ENCODE measurements around the gene MSRB1. TPM values are rescaled to one million over a fixed set of nuclear protein-coding genes. Genes with fewer than 3 reads are reported as not detected.

Gene MSRB1
- total and polyA plus RNA-seq, 2 donors (not counting 1 experiment from before 2014, with no cell fraction given) = 8.5 to 17.5 TPM

- intact Hi-C loops (cut with micrococcal nuclease) = loop anchor here (5.0 kb wide), 1 partner anchor 267 kb away; the partner anchor contains the start of gene MAPK8IP3
- POLR2A ChIA-PET = interaction anchor here (1.1 kb wide), 1 partner anchor 10 kb away, joined by 4 read pairs; the partner anchor contains the start of gene RPS2
- no peak for ATAC-seq (ENCODE audit: low read depth)
- Mint-ChIP-seq H3K27ac (no peak overlapping the region), H3K4me1 (peaks cover 21% of the 10 kb centered on the region), H3K27me3 (no peaks in the 10 kb centered on the region), H3K4me3 (peak overlapping the region; percentile 47), H3K9me3 (ENCODE audit: insufficient read depth) (no peaks in the 10 kb centered on the region)
- peaks cover 40% of the 10 kb centered on the region for H3K79me2 ChIP-seq (ENCODE audit: control insufficient read depth, insufficient read depth, low read length)
- no peak overlapping the region for H3K4me2 ChIP-seq (replicated peaks; ENCODE audit: low read depth, low read length, poor library complexity, severe bottlenecking)
- H3K9me3 ChIP-seq (ENCODE audit: control extremely low read depth in 1 of 3, control insufficient read depth in 2 of 3, insufficient read depth in 1 of 3, low read length in 2 of 3) = peaks cover 0 to 4% (median 0%) of the 10 kb centered on the region in 3 donors
- no peak overlapping the region for H3K27ac ChIP-seq (ENCODE audit: low read length in 2 of 2)
- no peak overlapping the region for H3K4me3 ChIP-seq (ENCODE audit: control extremely low read depth in 1 of 5, extremely low read depth in 1 of 5, insufficient read depth in 1 of 5, low read depth in 2 of 5, low read length in 4 of 5)
- H2AFZ ChIP-seq (ENCODE audit: insufficient read depth, low read depth, low read length, poor library complexity, severe bottlenecking) = no peak overlapping the region
- CTCF ChIA-PET = interaction anchor here (1.4 kb wide), 1 partner anchor 10 kb away, joined by 4 read pairs; the partner anchor contains the start of gene GFER
- H3K9ac ChIP-seq (ENCODE audit: low read length) = no peak overlapping the region
- no peak for TF ChIP-seq CTCF (IDR thresholded peaks at IDR 0.05)
- TF ChIP-seq EZH2 (IDR thresholded peaks at IDR 0.05; ENCODE audit: borderline replicate concordance, insufficient read depth, low read depth, low read length, poor library complexity, severe bottlenecking) = no peak
- no peak for DNase-seq
- peaks cover 48% of the 10 kb centered on the region for H4K20me1 ChIP-seq (ENCODE audit: control insufficient read depth, insufficient read depth, low read length, poor library complexity, severe bottlenecking)
- peaks cover 0 to 30% (median 1%) of the 10 kb centered on the region in 4 experiments for H3K27me3 ChIP-seq (replicated peaks in 1 of 4; ENCODE audit: control extremely low read depth in 1 of 4, control insufficient read depth in 3 of 4, insufficient read depth in 4 of 4, low read length in 3 of 4)
- peaks cover 0 to 42% of the 10 kb centered on the region in 2 experiments for H3K36me3 ChIP-seq (replicated peaks in 1 of 2; ENCODE audit: control extremely low read depth in 1 of 2, control insufficient read depth in 1 of 2, extremely low read depth in 1 of 2, insufficient read depth in 2 of 2, low read length in 1 of 2)
- 98% methylated on average over 40 of the region's 42 CpGs for WGBS (ENCODE audit: insufficient coverage)
- H3K4me1 ChIP-seq (ENCODE audit: control insufficient read depth in 2 of 2, insufficient read depth in 2 of 2, low read length in 2 of 2) = peaks cover 9 to 20% of the 10 kb centered on the region in 2 donors
Measured at GRCh38 chr16:1974157-1975070, 31.4 kb upstream of the MSRB1 start.
